Pancreas (tissue), 10 donors: ENCODE measurements around the gene TNFAIP8L1. TPM values are rescaled to one million over a fixed set of nuclear protein-coding genes. Genes with fewer than 3 reads are reported as not detected.

ENCODE experiments used
- ATAC-seq, 4 donors: fragments of 200-7000 bp; cut with Tn5 transposase; one replicate each; pipeline versions ENCODE4 v1.8.0 to v1.9.1; 2020; ENCODE audit warnings: mild to moderate bottlenecking in 4 of 4, moderate library complexity in 4 of 4
- DNase-seq, 6 donors: peaks; one replicate each; pipeline ENCODE4 v3.0.0-alpha.2; 2020
- FAIRE-seq: peaks from 2 replicates; lab custom pipeline; 2012; peaks lifted over from hg19 to GRCh38; lab: Jason Lieb, UNC
- H3K27ac ChIP-seq, 4 donors: fragments of 200-600 bp; sonication (generic); 1 replicate in 3 of 4; 2 replicates in 1 of 4; pipeline versions ENCODE4 v1.5.0 to v1.8.0; 2020
- H3K27me3 ChIP-seq, 4 donors: fragments of 200-600 bp; one replicate each; pipeline ENCODE4 v1.8.0; 2021
- H3K36me3 ChIP-seq, 3 donors: fragments of 200-600 bp; sonication (generic) in 1 of 3; one replicate each; pipeline versions ENCODE4 v1.5.0 to v1.8.0; 2020 to 2021
- H3K4me1 ChIP-seq, 3 donors: fragments of 200-600 bp; one replicate each; pipeline ENCODE4 v1.8.0; 2021
- H3K4me3 ChIP-seq, 4 donors: fragments of 200-600 bp; sonication (generic) in 2 of 4; one replicate each; pipeline versions ENCODE4 v1.5.0 to v1.8.0; 2020 to 2021
- H3K9me3 ChIP-seq, 4 donors: fragments of 200-600 bp; one replicate each; pipeline ENCODE4 v1.8.0; 2021
- CTCF ChIP-seq, 4 donors: fragments of 200-600 bp; sonication (generic) in 3 of 4; IDR thresholded peaks; one replicate each; pipeline versions ENCODE4 v1.5.0 to v1.8.0; 2021; ENCODE audit warnings: antibody characterized with exemption in 4 of 4
- WGBS, 2 donors: extraction: QIAGEN DNeasy Blood & Tissue Kit; methylation state at CpG; one replicate each; pipeline ENCODE4 v1.1.7; 2013; 5-methylcytosine and 5-hydroxymethylcytosine counted together
- intact Hi-C, 3 donors: fragments of 100-400 bp; cut with DNase I; formaldehyde crosslinking; loops; one replicate each; pipeline versions ENCODE4 v1.11.1 to v1.14.2; 2022
- polyA plus RNA-seq, 2 donors: library from polyadenylated mRNA; stranded (reverse); fragments of 200-250 nt; gene quantifications; one replicate each; pipeline ENCODE4 v1.2.3, GENCODE V29; 2013
- total RNA-seq, 6 donors: library from RNA; stranded (reverse); fragmentation: NEBNext Ultra II Directional in 4 of 6; extraction: Animal tissue kit (Norgen Biotek cat#: 25700) in 4 of 6; gene quantifications; one replicate each; pipeline versions ENCODE4 v1.2.1 to v1.2.4, GENCODE V29; 2021 to 2023
- donor health status: healthy with polysubstance abuse.
- donor health status: DM: no; HTN: no; CAD: no; lungs with moderate emphysema.
- donor health status: DM: no; HTN: no; CAD: no.
- donor health status: control.
- donor health status: control.
- donor health status: Bipolar disorder and iron deficiency.
- donor health status: DM: yes; HTN: yes; CAD: no.
- donor health status: DM: no; HTN: no; CAD: no.
- donor health status: DM: no; HTN: no; CAD: no.
- donor health status: DM: yes; HTN: yes; CAD: no.

The TNFAIP8L1 gene
- total and polyA plus RNA-seq, 8 donors = 1.2 to 3.6 (median 2.4) TPM

GRCh38 chr19:4697304-4697703 lies 58.0 kb downstream of the TNFAIP8L1 start:
- Histone ChIP-seq H3K4me1 (no peaks in the 10 kb centered on the region), H3K27me3 (no peaks in the 10 kb centered on the region), H3K4me3 (no peak overlapping the region), H3K36me3 (peaks cover 14 to 77% (median 34%) of the 10 kb centered on the region in 3 donors), H3K27ac (no peak overlapping the region), H3K9me3 (no peaks in the 10 kb centered on the region)
- no peak for TF ChIP-seq CTCF (IDR thresholded peaks at IDR 0.05)
- no peak for DNase-seq
- ATAC-seq = no peak
- intact Hi-C loops = no loop called here
- no peak for FAIRE-seq
- 93 to 94% methylated on average over 14 of the region's 14 CpGs for WGBS, 2 donors

GRCh38 chr19:4699826-4700692 lies 60.7 kb downstream of the TNFAIP8L1 start:
- TF ChIP-seq CTCF (IDR thresholded peaks at IDR 0.05) = no peak
- Histone ChIP-seq H3K36me3 (peaks cover 8 to 64% (median 22%) of the 10 kb centered on the region in 3 donors), H3K4me3 (no peak overlapping the region), H3K27ac (no peak overlapping the region), H3K27me3 (no peaks in the 10 kb centered on the region), H3K4me1 (no peaks in the 10 kb centered on the region), H3K9me3 (no peaks in the 10 kb centered on the region)
- intact Hi-C loops = no loop called here
- no peak for ATAC-seq
- peak in 1 of 6 donors; percentile 53 for DNase-seq
- WGBS, 2 donors = 92 to 95% methylated on average over 33 of the region's 33 CpGs
- FAIRE-seq = no peak

GRCh38 chr19:4700693-4700970 lies 61.3 kb downstream of the TNFAIP8L1 start:
- FAIRE-seq (no peak), ATAC-seq (no peak), DNase-seq (peak in 1 of 6 donors; percentile 40)
- intact Hi-C loops = no loop called here
- H3K4me1 ChIP-seq = no peaks in the 10 kb centered on the region
- H3K27ac ChIP-seq = no peak overlapping the region
- H3K36me3 ChIP-seq = peaks cover 8 to 58% (median 16%) of the 10 kb centered on the region in 3 donors
- no peak overlapping the region for H3K4me3 ChIP-seq
- WGBS, 2 donors = 91 to 94% methylated on average over 11 of the region's 11 CpGs
- no peaks in the 10 kb centered on the region for H3K27me3 ChIP-seq
- TF ChIP-seq CTCF (IDR thresholded peaks at IDR 0.05) = no peak
- no peaks in the 10 kb centered on the region for H3K9me3 ChIP-seq

- H3K4me3 ChIP-seq = no peak overlapping the region
- peaks cover 0 to 7% (median 0%) of the 10 kb centered on the region in 3 donors for H3K4me1 ChIP-seq
- H3K36me3 ChIP-seq = peaks cover 8 to 51% (median 16%) of the 10 kb centered on the region in 3 donors
- WGBS, 2 donors = 90 to 94% methylated on average over 8 of the region's 8 CpGs
- no peaks in the 10 kb centered on the region for H3K27me3 ChIP-seq
- no peak for TF ChIP-seq CTCF (IDR thresholded peaks at IDR 0.05)
- no peaks in the 10 kb centered on the region for H3K9me3 ChIP-seq
- peak in 1 of 6 donors; percentile 39 for DNase-seq
- intact Hi-C loops = no loop called here
- no peak for ATAC-seq
- FAIRE-seq = no peak
- no peak overlapping the region for H3K27ac ChIP-seq
Observed at GRCh38 chr19:4701557-4701956, 62.2 kb downstream of the TNFAIP8L1 start.

- no peak overlapping the region for H3K27ac ChIP-seq
- TF ChIP-seq CTCF (IDR thresholded peaks at IDR 0.05) = no peak
- ATAC-seq = no peak
Observed at GRCh38 chr19:4702764-4703163, 63.4 kb downstream of the TNFAIP8L1 start.

More at GRCh38 chr19:4702764-4703163, 63.4 kb downstream of the TNFAIP8L1 start:
- no peak overlapping the region for H3K4me3 ChIP-seq
- H3K27me3 ChIP-seq = no peaks in the 10 kb centered on the region
- peaks cover 8 to 41% (median 16%) of the 10 kb centered on the region in 3 donors for H3K36me3 ChIP-seq
- peaks cover 4 to 9% (median 6%) of the 10 kb centered on the region in 3 donors for H3K4me1 ChIP-seq
- no peaks in the 10 kb centered on the region for H3K9me3 ChIP-seq
- FAIRE-seq (no peak), DNase-seq (no peak)
- intact Hi-C loops = no loop called here
- WGBS, 2 donors = 85 to 87% methylated on average over 11 of the region's 11 CpGs
